ENCODE measurements around the gene GRIN3B.
"Not testable (repeated sequence)": the region's sequence is repeated elsewhere in the genome, so short reads cannot be mapped to it uniquely, and the experiment has no call there.

The GRIN3B gene

GRCh38 chr19:1019980-1020867, 20.0 kb downstream of the GRIN3B start:
- DNase-seq, result peak in 3 of 4 experiments; percentile 52 to 72 (median 55)

- DNase-seq, result peak; percentile 98 to 99 (median 99)
These were observed 20.7 kb downstream of the GRIN3B start, which contains the start of gene TMEM259 for GRCh38 chr19:1020868-1021425. TSS of gene TMEM259 (minus strand) at chr19:1021123. CDS start at chr19:1020996, 127 bp downstream.

- DNase-seq, result not testable (repeated sequence)
These were observed 23.6 kb downstream of the GRIN3B start for GRCh38 chr19:1023883-1024188.

- DNase-seq, result not testable (repeated sequence)
These were observed 24.9 kb downstream of the GRIN3B start for GRCh38 chr19:1025080-1025479.

- peak; percentile 80 to 95 (median 88) for DNase-seq
These were observed 26.0 kb downstream of the GRIN3B start, which contains the start of gene CNN2 for GRCh38 chr19:1025960-1026782. TSS of gene CNN2 (plus strand) at chr19:1026608. CDS start at chr19:1026662, 54 bp downstream.

GRCh38 chr19:1026783-1027649, 26.8 kb downstream of the GRIN3B start:
- peak; percentile 15 to 48 (median 38) for DNase-seq

GRCh38 chr19:1027650-1028061, 27.4 kb downstream of the GRIN3B start:
- peak in 1 of 4 experiments; percentile 36 for DNase-seq

GRCh38 chr19:1028062-1028926, 28.1 kb downstream of the GRIN3B start:
- DNase-seq, result peak; percentile 30 to 70 (median 52)

- no peak for DNase-seq
These were observed 32.1 kb downstream of the GRIN3B start for GRCh38 chr19:1032264-1032867.

GRCh38 chr19:1035998-1036621, 35.9 kb downstream of the GRIN3B start:
- no peak for DNase-seq

GRCh38 chr19:1037621-1038064, 37.4 kb downstream of the GRIN3B start:
- DNase-seq, result peak in 2 of 4 experiments; percentile 18 to 26

GRCh38 chr19:1038978-1039645, 38.9 kb downstream of the GRIN3B start:
- DNase-seq, result no peak

GRCh38 chr19:1039646-1040475, 39.6 kb downstream of the GRIN3B start, which contains the start of gene ABCA7:
TSS of gene ABCA7 (plus strand) at chr19:1040107. CDS start at chr19:1041362, 1,255 bp downstream.
- DNase-seq, result peak; percentile 97 to 99 (median 98)

GRCh38 chr19:1040476-1041271, 40.5 kb downstream of the GRIN3B start:
- peak; percentile 88 to 94 (median 91) for DNase-seq

- no peak for DNase-seq
These were observed 41.1 kb downstream of the GRIN3B start for GRCh38 chr19:1041272-1041834.

GRCh38 chr19:1041835-1042685, 41.8 kb downstream of the GRIN3B start:
- DNase-seq, result no peak
